ENCODE data around the gene CREG2. TPM values are rescaled to one million over a fixed set of nuclear protein-coding genes. Genes with fewer than 3 reads are reported as not detected.

CREG2 gene
- polyA plus RNA-seq, 1 donor from 2014 or later: 1.2 TPM

DNA sequence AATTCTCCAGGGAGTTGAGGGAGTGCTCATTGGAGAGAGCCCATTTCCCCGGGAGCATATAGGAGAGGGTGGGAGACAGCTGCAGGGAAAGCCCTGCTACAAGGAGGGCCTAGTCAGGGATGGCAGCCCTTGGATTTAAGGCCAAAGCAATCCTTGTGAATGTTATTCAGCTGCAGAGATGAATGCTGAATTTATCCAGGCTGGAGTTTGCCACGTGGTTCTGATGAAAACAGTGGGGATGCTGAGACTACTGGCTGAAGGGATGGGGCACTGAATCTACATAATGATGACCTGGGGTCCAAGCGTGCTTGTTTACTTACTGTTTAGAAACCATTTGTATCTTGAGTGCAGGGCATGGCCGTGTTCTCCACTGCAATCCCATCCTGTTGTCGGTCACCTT lies 43.2 kb downstream of the CREG2 start:
- Histone ChIP-seq H3K36me3 (ENCODE audit: insufficient read depth, low read length) (no peaks in the 10 kb centered on the region), H3F3A (ENCODE audit: insufficient read depth, low read length, poor library complexity, severe bottlenecking) (no peaks in the 10 kb centered on the region), H3K9me2 (ENCODE audit: insufficient read depth, low read length) (no peaks in the 10 kb centered on the region), H2AFZ (ENCODE audit: low read depth, low read length) (no peak overlapping the region), H3K27me3 (ENCODE audit: insufficient read depth, low read depth, low read length) (no peaks in the 10 kb centered on the region), H3K9ac (ENCODE audit: low read length) (no peak overlapping the region), H3K27ac (ENCODE audit: low read length) (no peak overlapping the region), H4K20me1 (ENCODE audit: insufficient read depth) (no peaks in the 10 kb centered on the region), H3K79me2 (replicated peaks; ENCODE audit: insufficient read depth, low read length) (no peaks in the 10 kb centered on the region), H3K9me3 (ENCODE audit: low read length) (no peaks in the 10 kb centered on the region), H3K4me3 (ENCODE audit: low read length) (no peak overlapping the region), H3K4me2 (ENCODE audit: low read length) (no peak overlapping the region)
- TF ChIP-seq EP300 (conservative IDR thresholded peaks at IDR 0.05; ENCODE audit: poor library complexity, severe bottlenecking) (no peak), MXI1 (conservative IDR thresholded peaks at IDR 0.05; ENCODE audit: poor library complexity, severe bottlenecking) (no peak)
- TF ChIP-seq, protein P1, sequence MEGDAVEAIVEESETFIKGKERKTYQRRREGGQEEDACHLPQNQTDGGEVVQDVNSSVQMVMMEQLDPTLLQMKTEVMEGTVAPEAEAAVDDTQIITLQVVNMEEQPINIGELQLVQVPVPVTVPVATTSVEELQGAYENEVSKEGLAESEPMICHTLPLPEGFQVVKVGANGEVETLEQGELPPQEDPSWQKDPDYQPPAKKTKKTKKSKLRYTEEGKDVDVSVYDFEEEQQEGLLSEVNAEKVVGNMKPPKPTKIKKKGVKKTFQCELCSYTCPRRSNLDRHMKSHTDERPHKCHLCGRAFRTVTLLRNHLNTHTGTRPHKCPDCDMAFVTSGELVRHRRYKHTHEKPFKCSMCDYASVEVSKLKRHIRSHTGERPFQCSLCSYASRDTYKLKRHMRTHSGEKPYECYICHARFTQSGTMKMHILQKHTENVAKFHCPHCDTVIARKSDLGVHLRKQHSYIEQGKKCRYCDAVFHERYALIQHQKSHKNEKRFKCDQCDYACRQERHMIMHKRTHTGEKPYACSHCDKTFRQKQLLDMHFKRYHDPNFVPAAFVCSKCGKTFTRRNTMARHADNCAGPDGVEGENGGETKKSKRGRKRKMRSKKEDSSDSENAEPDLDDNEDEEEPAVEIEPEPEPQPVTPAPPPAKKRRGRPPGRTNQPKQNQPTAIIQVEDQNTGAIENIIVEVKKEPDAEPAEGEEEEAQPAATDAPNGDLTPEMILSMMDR (IDR thresholded peaks at IDR 0.05; ENCODE audit: poor library complexity, severe bottlenecking): no peak
- TF ChIP-seq, protein P2, sequence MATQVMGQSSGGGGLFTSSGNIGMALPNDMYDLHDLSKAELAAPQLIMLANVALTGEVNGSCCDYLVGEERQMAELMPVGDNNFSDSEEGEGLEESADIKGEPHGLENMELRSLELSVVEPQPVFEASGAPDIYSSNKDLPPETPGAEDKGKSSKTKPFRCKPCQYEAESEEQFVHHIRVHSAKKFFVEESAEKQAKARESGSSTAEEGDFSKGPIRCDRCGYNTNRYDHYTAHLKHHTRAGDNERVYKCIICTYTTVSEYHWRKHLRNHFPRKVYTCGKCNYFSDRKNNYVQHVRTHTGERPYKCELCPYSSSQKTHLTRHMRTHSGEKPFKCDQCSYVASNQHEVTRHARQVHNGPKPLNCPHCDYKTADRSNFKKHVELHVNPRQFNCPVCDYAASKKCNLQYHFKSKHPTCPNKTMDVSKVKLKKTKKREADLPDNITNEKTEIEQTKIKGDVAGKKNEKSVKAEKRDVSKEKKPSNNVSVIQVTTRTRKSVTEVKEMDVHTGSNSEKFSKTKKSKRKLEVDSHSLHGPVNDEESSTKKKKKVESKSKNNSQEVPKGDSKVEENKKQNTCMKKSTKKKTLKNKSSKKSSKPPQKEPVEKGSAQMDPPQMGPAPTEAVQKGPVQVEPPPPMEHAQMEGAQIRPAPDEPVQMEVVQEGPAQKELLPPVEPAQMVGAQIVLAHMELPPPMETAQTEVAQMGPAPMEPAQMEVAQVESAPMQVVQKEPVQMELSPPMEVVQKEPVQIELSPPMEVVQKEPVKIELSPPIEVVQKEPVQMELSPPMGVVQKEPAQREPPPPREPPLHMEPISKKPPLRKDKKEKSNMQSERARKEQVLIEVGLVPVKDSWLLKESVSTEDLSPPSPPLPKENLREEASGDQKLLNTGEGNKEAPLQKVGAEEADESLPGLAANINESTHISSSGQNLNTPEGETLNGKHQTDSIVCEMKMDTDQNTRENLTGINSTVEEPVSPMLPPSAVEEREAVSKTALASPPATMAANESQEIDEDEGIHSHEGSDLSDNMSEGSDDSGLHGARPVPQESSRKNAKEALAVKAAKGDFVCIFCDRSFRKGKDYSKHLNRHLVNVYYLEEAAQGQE (IDR thresholded peaks at IDR 0.05; ENCODE audit: borderline replicate concordance): no peak

DNA sequence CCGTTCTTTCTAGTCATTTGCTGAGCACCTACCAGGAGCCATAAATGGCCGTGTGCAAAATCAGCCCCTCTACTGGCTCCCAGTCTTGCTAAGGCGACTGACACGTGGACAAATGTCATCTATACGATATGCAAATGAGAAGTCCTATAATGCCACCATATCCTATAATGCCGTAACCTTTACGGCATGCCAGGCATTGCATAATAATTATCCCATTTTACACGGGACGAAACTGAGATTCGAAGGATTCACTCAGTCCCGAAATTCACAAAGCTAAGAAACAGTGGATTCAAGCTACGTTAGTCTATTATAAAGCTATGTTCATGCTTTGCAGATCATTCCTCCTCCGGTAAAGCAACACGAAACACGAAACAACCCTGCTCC lies 44.7 kb downstream of the CREG2 start:
- no peak overlapping the region for H3K4me2 ChIP-seq (ENCODE audit: low read length)
- no peak overlapping the region for H3K4me3 ChIP-seq (ENCODE audit: low read length)
- H3K9me3 ChIP-seq (ENCODE audit: low read length): no peaks in the 10 kb centered on the region
- no peak overlapping the region for H3K27ac ChIP-seq (ENCODE audit: low read length)
- H3F3A ChIP-seq (ENCODE audit: insufficient read depth, low read length, poor library complexity, severe bottlenecking): no peaks in the 10 kb centered on the region
- no peaks in the 10 kb centered on the region for H3K79me2 ChIP-seq (replicated peaks; ENCODE audit: insufficient read depth, low read length)
- TF ChIP-seq EP300 (conservative IDR thresholded peaks at IDR 0.05; ENCODE audit: poor library complexity, severe bottlenecking) (no peak), SMC3 (conservative IDR thresholded peaks at IDR 0.05; ENCODE audit: poor library complexity) (no peak), MXI1 (conservative IDR thresholded peaks at IDR 0.05; ENCODE audit: poor library complexity, severe bottlenecking) (no peak), EZH2 (IDR thresholded peaks at IDR 0.05; ENCODE audit: borderline replicate concordance, insufficient read depth, low read length, poor library complexity, severe bottlenecking) (no peak), RAD21 (conservative IDR thresholded peaks at IDR 0.05) (no peak), POLR2AphosphoS5 (IDR thresholded peaks at IDR 0.05) (no peak), TAF1 (IDR thresholded peaks at IDR 0.05; ENCODE audit: low read depth) (no peak)
- TF ChIP-seq, protein P2 (IDR thresholded peaks at IDR 0.05; ENCODE audit: borderline replicate concordance): no peak
- TF ChIP-seq, protein P1 (IDR thresholded peaks at IDR 0.05; ENCODE audit: poor library complexity, severe bottlenecking): no peak
- no peaks in the 10 kb centered on the region for H3K36me3 ChIP-seq (ENCODE audit: insufficient read depth, low read length)
- H2AFZ ChIP-seq (ENCODE audit: low read depth, low read length): no peak overlapping the region
- no peaks in the 10 kb centered on the region for H3K9me2 ChIP-seq (ENCODE audit: insufficient read depth, low read length)
- H3K9ac ChIP-seq (ENCODE audit: low read length): no peak overlapping the region
- H3K27me3 ChIP-seq (ENCODE audit: insufficient read depth, low read depth, low read length): no peaks in the 10 kb centered on the region
- no peaks in the 10 kb centered on the region for H4K20me1 ChIP-seq (ENCODE audit: insufficient read depth)

All from neural cell (in vitro differentiated cells).